Right atrium auricular region (tissue), 2 donors: Measurements from ENCODE around the gene BST1. TPM values are rescaled to one million over a fixed set of nuclear protein-coding genes. Genes with fewer than 3 reads are reported as not detected.

Experiments
- DNase-seq: peaks from one replicate; pipeline ENCODE4 v3.0.0-alpha.2; 2019; ENCODE audit warnings: low spot score
- H3K27ac ChIP-seq, 2 donors: fragments of 200-600 bp; sonication (generic); 1 replicate in 1 of 2; 2 replicates in 1 of 2; pipeline ENCODE4 v1.5.1; 2016 to 2019
- H3K27me3 ChIP-seq, 2 donors: fragments of 200-600 bp; sonication (generic); one replicate each; pipeline versions ENCODE4 v1.5.1 to v1.6.0; 2017 to 2019
- H3K36me3 ChIP-seq: fragments of 200-600 bp; sonication (generic); one replicate; pipeline ENCODE4 v1.5.1; 2016
- H3K4me1 ChIP-seq, 2 donors: fragments of 200-600 bp; sonication (generic); one replicate each; pipeline versions ENCODE4 v1.5.1 to v1.6.0; 2017 to 2019
- H3K4me3 ChIP-seq, 2 donors: fragments of 200-600 bp; sonication (generic); 1 replicate in 1 of 2; 2 replicates in 1 of 2; pipeline ENCODE4 v1.5.1; 2017 to 2019; ENCODE audit warnings: mild to moderate bottlenecking in 1 of 2, moderate library complexity in 1 of 2
- H3K9me3 ChIP-seq, 2 donors: fragments of 200-600 bp; sonication (generic); one replicate each; pipeline ENCODE4 v1.5.1; 2019
- CTCF ChIP-seq, 2 donors: fragments of 200-600 bp; sonication (generic); IDR thresholded peaks; one replicate each; pipeline ENCODE4 v1.5.1; 2019; ENCODE audit warnings: antibody characterized with exemption in 2 of 2
- total RNA-seq, 2 donors: library from RNA; depleted of rRNA; stranded (reverse); fragments of >200 nt; gene quantifications; one replicate each; pipeline ENCODE4 v1.1.0, GENCODE V29; 2016

BST1 gene
- total RNA-seq, 2 donors from 2014 or later: 9.5 to 10.2 TPM

GRCh38 chr4:15753081-15753480 lies 50.2 kb downstream of the BST1 start:
- Histone ChIP-seq H3K27ac (no peak overlapping the region), H3K27me3 (no peaks in the 10 kb centered on the region), H3K4me3 (no peak overlapping the region), H3K36me3 (no peaks in the 10 kb centered on the region), H3K9me3 (no peaks in the 10 kb centered on the region), H3K4me1 (peaks cover 0 to 17% of the 10 kb centered on the region in 2 donors)
- no peak for DNase-seq
- no peak for TF ChIP-seq CTCF (IDR thresholded peaks at IDR 0.05)

- Histone ChIP-seq H3K9me3 (no peaks in the 10 kb centered on the region), H3K4me3 (no peak overlapping the region), H3K36me3 (no peaks in the 10 kb centered on the region), H3K27ac (no peak overlapping the region), H3K4me1 (peaks cover 0 to 17% of the 10 kb centered on the region in 2 donors), H3K27me3 (no peaks in the 10 kb centered on the region)
- no peak for DNase-seq
- TF ChIP-seq CTCF (IDR thresholded peaks at IDR 0.05): no peak
Observed at GRCh38 chr4:15753786-15754185, 50.9 kb downstream of the BST1 start.

- no peak for DNase-seq
- H3K36me3 ChIP-seq: no peaks in the 10 kb centered on the region
- peaks cover 0 to 17% of the 10 kb centered on the region in 2 donors for H3K4me1 ChIP-seq
- no peaks in the 10 kb centered on the region for H3K9me3 ChIP-seq
- no peak overlapping the region for H3K4me3 ChIP-seq
- no peaks in the 10 kb centered on the region for H3K27me3 ChIP-seq
- TF ChIP-seq CTCF (IDR thresholded peaks at IDR 0.05): no peak
- H3K27ac ChIP-seq: no peak overlapping the region
Observed at GRCh38 chr4:15754323-15754722, 51.5 kb downstream of the BST1 start.

GRCh38 chr4:15755321-15756155 lies 52.7 kb downstream of the BST1 start:
- no peak for DNase-seq
- Histone ChIP-seq H3K9me3 (no peaks in the 10 kb centered on the region), H3K4me3 (no peak overlapping the region), H3K36me3 (no peaks in the 10 kb centered on the region), H3K27me3 (no peaks in the 10 kb centered on the region), H3K27ac (no peak overlapping the region), H3K4me1 (peaks cover 0 to 17% of the 10 kb centered on the region in 2 donors)
- TF ChIP-seq CTCF (IDR thresholded peaks at IDR 0.05): no peak

GRCh38 chr4:15756361-15756861 lies 53.5 kb downstream of the BST1 start:
- Histone ChIP-seq H3K9me3 (no peaks in the 10 kb centered on the region), H3K4me3 (no peak overlapping the region), H3K27ac (no peak overlapping the region), H3K27me3 (no peaks in the 10 kb centered on the region), H3K4me1 (peaks cover 0 to 17% of the 10 kb centered on the region in 2 donors), H3K36me3 (no peaks in the 10 kb centered on the region)
- no peak for TF ChIP-seq CTCF (IDR thresholded peaks at IDR 0.05)
- DNase-seq: no peak
